ENCODE data around the gene LRP5. TPM values are rescaled to one million over a fixed set of nuclear protein-coding genes. Genes with fewer than 3 reads are reported as not detected.

Gene LRP5
- total RNA-seq, 1 donor from 2014 or later: 28.0 TPM

DNA sequence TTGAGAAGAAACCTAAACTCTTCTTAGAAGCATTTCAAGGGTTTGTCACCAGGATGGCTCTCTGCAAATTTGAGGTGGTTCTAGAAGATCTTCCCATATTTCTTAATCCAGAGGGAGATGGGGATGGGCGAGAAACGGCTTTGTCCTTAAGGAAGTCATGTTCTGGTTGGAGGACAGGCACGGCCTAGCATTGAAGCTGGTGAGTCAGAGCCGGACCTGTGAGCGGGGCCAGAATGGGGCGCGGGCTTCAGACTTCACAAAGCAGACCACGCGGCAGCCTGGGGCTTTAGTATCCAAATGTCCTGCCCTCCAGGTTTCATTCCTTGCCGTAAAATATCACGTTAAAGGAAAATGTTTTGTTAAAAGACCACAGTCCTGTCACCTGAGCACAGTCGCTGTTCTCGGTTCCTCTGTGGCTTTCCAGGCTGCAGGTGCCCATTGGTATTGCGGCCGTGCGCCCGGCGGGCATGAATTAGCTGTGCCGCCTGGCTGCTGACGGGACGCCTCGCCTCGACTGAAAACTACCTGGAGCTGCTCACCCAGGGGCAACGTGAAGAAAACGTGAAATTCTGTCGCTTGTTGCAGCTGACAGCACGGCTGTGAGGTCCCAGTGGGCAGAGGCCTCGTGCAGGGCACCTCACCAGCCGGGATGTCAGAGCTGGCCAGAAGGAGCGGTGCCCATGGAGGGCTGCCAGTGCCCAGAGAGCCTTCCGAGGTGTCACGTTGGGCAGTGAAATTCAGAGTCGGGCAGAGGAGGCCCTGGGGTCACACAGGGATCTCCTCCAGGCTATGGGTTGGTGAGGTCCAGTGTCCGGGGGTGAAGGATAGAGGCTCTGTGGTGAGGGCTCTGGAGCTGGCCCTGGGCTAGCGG lies 59.0 kb downstream of the LRP5 start:
- DNase-seq: no peak

DNA sequence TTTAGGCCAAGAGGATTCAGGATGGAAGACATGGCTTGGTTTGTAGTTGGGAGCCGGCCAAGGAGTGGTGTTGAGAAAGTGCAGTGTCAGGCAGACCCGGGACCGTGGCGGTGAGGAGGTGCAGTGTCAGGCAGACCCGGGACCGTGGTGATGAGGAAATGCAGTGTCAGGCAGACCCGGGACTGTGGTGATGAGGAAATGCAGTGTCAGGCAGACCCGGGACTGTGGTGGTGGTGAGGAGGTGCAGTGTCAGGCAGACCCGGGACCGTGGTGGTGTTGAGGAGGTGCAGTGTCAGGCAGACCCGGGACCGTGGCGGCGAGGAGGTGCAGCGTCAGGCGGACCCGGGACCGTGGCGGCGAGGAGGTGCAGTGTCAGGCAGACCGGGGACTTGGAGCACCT lies 59.7 kb downstream of the LRP5 start:
- DNase-seq: no peak

DNA sequence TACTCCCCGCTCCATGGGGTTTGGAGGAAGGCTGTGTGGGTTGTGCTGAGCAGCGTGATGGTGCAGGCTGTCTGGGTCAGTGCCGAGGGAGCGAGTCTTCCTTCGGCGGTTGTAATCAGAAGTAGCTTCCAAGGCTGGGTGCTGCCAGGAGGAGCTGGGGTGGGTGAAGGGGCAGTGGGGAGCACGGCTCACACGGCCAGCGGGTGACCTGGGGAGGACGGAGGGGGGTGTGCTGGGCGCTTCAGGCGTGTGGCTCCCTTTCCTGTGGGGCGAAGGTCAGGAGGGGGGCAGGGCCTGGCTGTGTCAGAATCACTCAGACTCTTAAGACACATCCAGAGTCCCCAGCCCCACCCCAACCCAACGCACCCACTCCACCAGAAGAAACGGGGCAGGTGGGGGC lies 60.2 kb downstream of the LRP5 start:
- DNase-seq: no peak

DNA sequence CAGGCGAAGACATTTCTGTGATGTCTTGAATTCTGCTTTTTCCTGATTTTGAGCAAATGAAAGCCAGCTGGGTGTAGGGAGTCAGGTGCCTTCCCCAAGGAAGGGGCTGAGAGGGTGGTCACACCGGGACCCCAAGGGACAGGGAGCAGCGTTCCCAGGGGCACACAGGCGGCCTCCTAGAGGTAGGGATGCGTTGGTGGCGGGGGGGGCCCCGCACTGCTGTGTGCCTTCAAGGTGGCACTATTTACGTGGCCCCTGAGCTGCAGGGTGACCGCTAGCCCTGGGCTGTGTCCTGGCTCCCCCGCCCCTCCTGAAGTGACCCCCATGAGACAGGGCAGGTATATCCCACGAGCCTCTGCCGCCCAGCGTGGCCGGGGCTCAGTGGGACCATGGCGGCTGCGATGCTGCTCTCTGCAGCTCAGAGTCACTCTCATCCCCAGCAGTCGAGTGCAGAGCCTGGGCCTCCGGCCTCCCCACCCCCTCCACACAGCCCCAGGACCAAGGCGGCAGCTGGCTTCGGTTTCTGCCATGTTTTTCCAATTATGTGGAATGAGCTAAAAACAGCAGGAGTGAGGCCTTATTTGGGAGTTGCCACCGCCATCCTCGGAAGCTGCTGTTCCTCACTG lies 60.9 kb downstream of the LRP5 start:
- peak; percentile 81 for DNase-seq

DNA sequence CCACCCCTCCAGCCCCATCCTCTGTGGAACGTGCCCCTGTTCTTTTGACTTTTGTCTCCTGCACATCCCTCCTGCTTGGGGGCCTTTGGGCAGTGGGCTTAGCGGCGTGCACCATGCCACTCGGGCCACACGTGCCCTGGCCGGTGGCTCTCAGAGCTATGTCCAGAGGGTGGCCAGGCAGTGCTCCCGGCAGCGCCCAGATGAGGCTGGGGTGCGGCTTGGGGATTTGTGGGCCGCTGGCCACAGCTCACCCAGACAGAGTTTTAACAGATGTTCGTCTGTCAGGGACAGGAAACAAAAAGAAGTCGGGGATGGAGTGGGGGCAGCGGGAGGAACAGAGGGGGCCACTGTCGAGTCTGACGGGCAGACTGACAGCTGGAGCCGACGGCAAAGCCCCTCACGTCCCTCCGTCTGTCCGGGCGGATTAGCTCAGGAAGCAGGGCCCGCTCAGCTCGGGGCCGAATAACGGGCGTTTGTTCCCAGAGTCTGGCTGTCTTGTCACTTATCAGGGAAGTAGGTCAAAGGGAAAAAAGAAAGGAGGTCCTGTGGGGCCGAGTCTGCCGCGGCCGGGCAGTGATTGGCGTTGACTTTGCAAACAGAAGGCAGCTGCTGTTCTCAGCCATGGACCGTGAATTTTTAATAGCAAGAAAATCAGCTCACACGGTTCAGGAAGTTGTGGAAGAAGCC lies 61.6 kb downstream of the LRP5 start:
- DNase-seq: peak; percentile 47

DNA sequence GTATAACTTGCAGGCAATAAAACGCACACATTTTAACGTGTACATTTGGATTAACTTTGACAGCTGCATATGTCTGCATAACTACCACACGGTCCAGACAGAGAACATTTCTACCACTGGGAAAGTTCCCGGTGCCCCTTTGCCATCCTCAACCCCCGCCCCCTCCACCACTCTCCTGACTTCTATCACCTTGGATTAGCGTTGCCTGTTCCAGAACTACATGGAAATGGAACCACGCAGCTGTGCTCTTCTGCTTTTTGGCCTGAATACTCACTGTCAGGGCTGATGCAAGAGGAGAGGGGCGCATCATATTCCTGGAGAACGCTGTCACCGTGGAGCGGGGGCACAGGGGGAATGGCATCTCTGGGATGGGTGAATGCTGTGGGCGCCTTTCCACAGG lies 62.1 kb downstream of the LRP5 start:
- DNase-seq: no peak

DNA sequence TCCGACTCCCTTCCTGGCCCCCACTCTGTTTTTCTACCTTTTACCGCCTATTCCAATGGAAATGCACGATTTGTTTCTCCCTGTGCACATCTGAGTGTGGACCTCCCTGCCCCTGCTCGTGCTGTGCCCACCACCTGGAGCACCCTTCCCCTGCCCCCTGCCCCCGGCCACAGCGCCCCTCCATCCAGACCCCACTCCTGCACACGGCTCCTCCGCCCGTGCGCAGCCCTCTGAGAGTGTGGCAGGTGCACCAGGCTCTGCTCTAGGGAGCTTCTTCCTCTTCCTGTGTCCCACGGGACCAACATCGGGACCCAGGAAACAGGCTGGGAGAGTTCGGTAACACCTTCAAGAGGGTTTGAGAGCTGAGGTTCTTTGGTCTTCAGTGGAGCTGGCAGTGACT lies 62.9 kb downstream of the LRP5 start:
- DNase-seq: no peak

DNA sequence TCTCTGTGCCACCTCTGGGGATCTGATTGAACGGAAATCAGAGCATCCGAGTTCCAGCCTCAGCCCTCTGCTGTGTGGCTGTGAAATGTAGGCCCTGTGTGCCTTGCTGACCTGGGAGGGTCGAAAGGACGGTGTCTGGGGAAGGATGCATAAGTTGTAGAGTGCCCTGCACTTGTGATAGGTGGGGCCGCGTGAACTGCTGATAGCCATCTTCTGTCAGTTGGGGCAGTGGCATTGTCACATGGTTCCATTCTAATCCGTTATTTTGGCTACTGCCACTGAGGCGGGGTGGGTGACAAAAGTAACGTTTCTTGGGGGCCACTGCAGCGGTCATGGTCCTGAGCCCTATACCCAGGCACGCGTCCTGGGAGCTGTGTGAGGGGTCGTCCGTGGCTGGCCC lies 63.4 kb downstream of the LRP5 start:
- no peak for DNase-seq

DNA sequence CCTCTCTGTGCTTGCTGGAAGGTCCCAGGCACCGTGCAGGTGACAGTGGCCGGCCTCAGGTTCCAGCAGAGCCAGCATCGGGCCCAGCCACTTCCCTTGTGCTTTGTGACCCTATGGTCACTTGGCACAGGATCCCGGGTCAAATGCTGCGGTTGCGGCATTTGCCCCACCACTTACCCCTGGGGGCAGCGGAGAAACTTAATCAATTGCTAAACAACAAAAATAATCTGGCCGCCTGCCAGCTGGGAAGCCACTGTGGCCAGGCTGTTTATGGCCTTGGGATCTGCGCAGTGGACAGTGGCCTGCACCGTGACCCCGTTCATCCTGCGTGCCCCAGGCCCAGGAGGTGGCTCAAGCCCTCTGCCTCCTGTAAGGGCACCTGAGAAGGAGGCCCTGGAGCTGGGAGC lies 65.0 kb downstream of the LRP5 start:
- DNase-seq: no peak

DNA sequence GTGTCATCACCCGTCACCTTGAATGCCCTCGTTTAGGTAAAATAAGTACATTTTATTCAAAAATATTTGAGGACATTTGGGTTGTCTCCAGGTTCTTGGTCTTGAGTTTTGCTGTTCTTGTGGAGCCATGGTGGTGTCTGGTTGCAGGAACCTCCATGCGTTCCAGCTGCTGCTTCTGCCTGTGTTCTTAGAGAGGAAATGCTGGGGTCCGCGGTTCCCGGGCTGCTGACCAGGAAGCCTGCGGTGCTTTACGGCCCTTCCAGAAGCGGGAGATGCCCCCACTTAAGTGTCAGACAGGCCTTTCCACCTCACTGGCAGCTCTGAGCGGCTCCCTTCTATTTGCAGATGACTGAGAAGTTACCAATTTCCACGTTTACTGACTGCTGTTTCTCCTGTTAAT lies 66.8 kb downstream of the LRP5 start:
- DNase-seq: no peak

DNA sequence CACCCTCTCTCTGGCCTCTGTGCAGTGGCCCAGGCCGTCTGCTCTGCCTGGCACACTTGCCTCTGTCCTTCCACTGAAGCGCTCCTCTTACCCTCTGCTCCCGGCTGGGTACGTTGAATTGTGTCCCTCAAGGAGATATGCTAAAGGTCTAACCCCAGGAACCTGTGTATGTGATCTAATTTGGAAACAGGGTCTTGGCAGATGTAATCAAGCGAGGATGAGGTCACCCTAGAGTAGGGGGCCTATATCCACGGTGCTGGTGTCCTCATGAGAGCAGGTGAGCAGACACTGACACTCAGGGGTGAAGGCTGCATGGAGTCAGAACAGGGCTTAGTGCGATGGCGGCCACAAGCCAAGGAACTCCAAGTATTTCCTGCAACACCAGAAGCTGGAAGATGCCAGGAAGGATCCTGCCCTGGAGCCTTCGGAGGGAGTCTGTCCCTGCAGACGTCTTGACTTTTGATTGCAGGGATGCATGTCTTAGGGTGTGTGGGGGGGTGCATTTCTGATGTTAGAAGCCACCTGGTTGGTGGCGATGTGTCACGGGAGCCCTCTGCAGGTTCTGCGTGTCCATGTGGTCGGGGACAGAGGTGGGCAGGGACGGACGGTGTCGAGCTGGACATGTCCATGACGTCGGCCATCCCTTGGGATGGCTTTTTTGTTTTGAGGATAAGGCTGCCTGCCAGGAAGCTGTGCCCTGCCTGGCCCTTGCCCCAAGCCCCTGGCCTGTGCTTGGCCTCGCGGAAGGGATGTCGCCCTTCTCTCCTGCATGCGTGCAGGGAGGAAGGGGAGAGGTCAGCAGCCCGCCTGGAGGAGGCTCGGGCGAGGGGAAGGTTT lies 68.6 kb downstream of the LRP5 start:
- DNase-seq: peak; percentile 19

DNA sequence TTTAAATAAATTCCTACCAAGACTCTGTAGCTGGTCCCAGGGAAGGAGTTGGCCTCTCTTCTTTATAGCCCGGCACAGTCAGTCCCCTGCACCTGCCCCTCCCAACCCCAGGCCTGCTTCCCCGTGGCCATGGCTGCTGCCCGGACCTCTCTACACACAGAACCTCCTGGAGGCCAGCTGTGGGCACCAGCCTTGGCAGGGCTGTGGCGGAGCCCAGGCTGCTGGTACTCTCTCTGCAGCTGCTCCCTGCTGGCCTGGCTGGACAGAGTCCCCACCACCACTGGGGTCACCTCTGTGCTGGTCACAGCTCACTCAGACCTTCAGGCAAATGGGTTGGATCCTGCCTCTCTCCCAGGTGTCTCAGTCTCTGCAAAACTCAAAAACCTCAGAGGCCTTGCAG lies 69.3 kb downstream of the LRP5 start:
- no peak for DNase-seq

DNA sequence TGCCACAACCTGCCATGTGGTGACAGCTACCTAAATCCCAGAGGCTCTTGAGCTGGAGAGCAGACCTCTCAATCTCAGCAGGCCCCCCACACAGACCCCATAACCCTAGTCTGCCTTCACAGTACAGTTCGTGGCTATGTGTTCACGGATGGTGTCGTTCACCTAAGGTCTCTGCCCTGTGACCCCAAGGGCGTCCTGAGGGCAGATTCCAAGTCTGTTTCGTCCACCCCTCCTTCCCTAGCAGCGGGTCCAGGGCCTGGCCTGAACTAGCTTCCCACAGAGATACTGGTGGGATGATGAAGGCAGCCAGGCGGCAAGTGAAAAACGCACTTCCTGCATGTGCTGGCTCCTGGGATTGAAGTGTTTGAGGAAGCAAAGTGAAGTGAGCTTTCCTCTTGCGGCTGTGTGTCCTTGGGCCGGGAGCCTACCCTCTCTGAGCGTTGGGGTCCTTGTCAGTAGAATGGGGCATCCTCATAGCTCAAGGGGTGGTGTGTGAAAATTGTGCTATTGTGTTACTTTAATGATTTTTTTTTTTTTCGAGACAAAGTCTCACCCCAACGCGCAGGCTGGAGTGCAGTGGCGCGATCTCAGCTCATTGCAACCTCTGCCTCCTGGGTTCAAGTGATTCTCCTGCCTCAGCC lies 70.1 kb downstream of the LRP5 start:
- no peak for DNase-seq

DNA sequence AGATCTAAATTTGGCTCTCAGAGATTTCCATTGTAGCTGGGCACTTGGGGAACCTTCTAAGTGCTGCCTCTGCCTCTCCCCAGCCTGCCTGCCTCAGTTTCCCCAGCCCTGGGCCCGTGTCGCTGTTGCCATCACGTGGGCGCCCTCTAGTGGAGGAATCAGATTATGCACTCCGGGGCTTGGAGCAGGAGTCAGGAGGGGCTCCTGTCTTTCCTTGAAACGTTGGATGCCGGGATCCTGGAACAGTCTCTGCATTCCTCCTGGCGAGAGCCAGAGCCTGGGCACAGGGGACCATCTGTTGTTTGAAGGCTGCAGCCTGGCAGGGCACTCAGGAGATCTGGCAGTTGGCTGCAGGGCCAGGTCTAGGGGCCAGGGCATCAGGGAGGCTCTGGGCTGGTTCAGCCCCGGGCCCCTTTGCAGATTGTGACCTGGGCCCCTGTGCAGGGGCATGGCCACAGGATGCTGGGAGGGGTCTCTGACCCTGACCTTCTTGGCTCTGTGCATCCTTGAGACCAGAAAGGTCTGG lies 71.6 kb downstream of the LRP5 start:
- DNase-seq: no peak

DNA sequence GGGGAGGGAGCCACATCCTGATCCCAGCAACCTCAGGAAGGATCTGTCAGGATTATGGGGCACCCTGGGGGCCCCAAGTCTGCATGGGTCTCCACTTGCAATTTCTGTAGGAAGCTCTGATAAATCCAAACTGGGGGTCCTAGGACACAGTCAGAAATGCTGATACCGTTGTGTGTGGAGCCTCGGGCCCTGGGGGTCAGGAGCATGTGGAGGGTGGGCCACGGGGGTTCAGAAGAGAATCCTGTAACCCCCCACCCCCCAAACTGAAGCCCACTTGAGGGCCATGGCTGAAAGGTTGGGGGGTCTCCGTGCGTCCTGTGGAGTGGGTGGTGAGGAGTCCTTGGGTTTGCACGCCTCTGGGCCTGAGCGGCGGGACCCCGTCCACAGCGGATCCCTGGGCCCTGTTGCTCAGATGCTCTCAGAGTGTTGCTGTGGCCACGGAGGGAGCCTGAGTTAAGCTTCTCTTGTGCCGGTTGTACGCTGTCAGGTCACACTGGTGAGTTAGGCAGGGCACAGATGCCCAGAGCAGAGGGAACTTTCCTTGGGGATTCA lies 72.2 kb downstream of the LRP5 start:
- DNase-seq: no peak

DNA sequence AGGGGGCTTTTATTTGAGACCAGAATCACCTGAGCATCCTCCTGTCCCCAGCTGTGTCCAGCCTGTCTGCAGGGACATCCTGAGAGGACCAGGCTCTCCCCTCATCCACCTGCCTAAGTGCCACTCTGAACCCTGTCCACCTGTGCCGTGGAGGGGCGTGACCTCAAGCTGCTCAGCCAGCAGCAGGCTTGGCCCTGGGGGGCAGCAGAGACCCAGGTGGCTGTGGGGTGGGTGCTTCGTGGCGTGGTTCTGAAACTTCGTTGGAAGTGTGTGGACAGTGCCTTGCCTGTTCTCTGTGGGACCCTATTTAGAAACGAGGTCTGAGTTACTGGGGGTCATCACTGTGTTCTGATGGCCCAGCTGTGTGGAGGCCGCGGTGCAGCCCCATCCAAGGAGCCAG lies 72.7 kb downstream of the LRP5 start:
- no peak for DNase-seq

DNA sequence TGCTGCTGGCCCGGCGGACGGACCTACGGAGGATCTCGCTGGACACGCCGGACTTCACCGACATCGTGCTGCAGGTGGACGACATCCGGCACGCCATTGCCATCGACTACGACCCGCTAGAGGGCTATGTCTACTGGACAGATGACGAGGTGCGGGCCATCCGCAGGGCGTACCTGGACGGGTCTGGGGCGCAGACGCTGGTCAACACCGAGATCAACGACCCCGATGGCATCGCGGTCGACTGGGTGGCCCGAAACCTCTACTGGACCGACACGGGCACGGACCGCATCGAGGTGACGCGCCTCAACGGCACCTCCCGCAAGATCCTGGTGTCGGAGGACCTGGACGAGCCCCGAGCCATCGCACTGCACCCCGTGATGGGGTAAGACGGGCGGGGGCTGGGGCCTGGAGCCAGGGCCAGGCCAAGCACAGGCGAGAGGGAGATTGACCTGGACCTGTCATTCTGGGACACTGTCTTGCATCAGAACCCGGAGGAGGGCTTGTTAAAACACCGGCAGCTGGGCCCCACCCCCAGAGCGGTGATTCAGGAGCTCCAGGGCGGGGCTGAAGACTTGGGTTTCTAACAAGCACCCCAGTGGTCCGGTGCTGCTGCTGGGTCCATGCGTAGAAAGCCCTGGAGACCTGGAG lies 74.1 kb downstream of the LRP5 start:
- DNase-seq: no peak

DNA sequence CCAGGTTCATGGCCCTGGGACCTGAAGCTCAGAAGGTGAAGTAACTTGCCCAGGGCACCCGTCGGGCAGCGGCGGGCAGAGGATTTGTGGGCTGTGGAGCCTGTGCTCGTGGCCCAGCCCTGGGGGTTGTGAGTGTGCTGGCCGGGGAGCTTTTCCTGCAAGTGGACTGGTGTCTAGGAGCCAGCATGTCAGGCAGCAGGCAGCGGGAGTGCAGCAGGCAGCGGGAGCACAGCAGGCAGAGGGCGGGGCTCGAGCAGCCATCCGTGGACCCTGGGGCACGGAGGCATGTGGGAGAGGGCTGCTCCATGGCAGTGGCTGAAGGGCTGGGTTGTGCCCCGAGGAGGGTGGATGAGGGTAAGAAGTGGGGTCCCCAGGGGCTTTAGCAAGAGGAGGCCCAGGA lies 75.4 kb downstream of the LRP5 start:
- no peak for DNase-seq

DNA sequence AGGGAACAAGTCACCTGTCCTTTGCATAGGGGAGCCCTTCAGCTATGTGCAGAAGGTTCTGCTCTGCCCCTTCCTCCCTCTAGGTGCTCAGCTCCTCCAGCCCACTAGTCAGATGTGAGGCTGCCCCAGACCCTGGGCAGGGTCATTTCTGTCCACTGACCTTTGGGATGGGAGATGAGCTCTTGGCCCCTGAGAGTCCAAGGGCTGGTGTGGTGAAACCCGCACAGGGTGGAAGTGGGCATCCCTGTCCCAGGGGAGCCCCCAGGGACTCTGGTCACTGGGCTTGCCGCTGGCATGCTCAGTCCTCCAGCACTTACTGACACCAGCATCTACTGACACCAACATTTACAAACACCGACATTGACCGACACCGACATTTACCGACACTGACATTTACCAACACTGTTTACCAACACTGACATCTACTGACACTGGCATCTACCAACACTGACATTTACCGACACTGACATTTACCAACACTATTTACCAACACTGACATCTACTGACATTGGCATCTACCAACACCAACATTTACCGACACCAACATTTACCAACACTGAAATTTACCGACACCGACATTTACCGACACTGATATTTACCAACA lies 76.3 kb downstream of the LRP5 start:
- no peak for DNase-seq

DNA sequence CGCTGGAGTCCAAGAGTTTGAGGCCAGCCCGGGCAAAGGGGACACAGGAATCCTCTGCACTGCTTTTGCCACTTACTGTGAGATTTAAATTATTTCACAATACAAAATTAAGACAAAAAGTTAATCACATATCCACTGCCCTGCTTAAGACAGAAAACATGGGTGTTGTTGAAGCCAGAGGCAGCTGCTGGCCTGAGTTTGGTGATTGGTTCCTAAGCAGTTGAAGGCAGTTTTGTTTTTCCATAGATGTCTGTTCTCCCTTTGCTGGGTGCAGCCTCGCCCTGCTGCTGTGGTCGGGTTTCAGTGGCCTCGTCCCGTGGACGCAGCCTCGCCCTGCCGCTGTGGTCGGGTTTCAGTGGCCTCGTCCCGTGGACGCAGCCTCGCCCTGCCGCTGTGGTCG lies 77.9 kb downstream of the LRP5 start:
- DNase-seq: no peak

DNA sequence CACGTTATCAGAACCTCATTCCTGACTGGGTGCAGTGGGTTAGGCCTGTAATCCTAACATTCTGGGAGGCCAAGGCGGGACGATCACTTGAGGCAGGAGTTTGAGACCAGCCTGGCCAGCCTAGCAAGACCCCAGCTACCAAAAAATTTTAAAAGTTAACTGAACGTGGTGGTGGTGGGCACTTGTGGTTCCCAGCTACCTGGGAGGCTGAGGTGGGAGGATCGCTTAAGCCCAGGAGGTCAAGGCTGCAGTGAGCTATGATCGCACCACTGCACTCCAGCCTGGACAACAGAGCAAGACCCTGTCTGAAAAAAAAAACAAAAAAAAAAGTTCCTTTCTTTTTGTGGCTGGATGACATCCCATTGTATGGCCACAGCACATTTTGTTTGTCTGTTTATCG lies 80.4 kb downstream of the LRP5 start:
- DNase-seq: no peak
